ENCODE results near the gene PNRC2. TPM values are rescaled to one million over a fixed set of nuclear protein-coding genes. Genes with fewer than 3 reads are reported as not detected.
A peak's percentile ranks its signal among the peaks of the same experiment; 100 is the strongest.

The PNRC2 gene
- total and polyA plus RNA-seq, 2 of the 13 experiments (the other 11 are each of a cell fraction or from before 2014, with no cell fraction given) = 74.9 to 97.5 TPM

GRCh38 chr1:23959461-23960290 is at the start of gene PNRC2 (continued):
- no peak; the same call in 1 of the 2 replicates for TF ChIP-seq ZSCAN5A (CRISPR knock-in tag; IDR thresholded peaks at IDR 0.05; ENCODE audit: borderline replicate concordance)
- TF ChIP-seq SUZ12 (IDR thresholded peaks at IDR 0.05; ENCODE audit: low read depth, low read length) = no peak
- no peak for TF ChIP-seq BATF2 (CRISPR knock-in tag; IDR thresholded peaks at IDR 0.05)
- peak; percentile 83 for TF ChIP-seq SRSF1 (optimal IDR thresholded peaks at IDR 0.05; ENCODE audit: low read depth, low read length)
- 0 out of 2 replicates have a peak, but pooled peaks have one; percentile 79 for TF ChIP-seq DZIP1 (CRISPR knock-in tag; IDR thresholded peaks at IDR 0.05)
- TF ChIP-seq ATF7-NPFF (CRISPR knock-in tag; IDR thresholded peaks at IDR 0.05; ENCODE audit: low read depth) = peak; percentile 87
- TF ChIP-seq TAF15 (IDR thresholded peaks at IDR 0.05; ENCODE audit: low read depth, low read length, poor library complexity, severe bottlenecking) = peak; percentile 89
- no peak for TF ChIP-seq ZFP82 (CRISPR knock-in tag; IDR thresholded peaks at IDR 0.05; ENCODE audit: borderline replicate concordance)
- TF ChIP-seq ZHX2 (IDR thresholded peaks at IDR 0.05; ENCODE audit: low read depth) = peak; percentile 81
- no peak for TF ChIP-seq ZHX2 (CRISPR knock-in tag; IDR thresholded peaks at IDR 0.05; ENCODE audit: borderline replicate concordance)
- TF ChIP-seq FOXK2 (IDR thresholded peaks at IDR 0.05) = no peak
- peak; percentile 51 for TF ChIP-seq ETV5 (CRISPR knock-in tag; IDR thresholded peaks at IDR 0.05; ENCODE audit: borderline replicate concordance)
- TF ChIP-seq TIGD3 (CRISPR knock-in tag; IDR thresholded peaks at IDR 0.05; ENCODE audit: borderline replicate concordance) = no peak
- no peak for TF ChIP-seq ZSCAN22 (CRISPR knock-in tag; IDR thresholded peaks at IDR 0.05)
- no peak for TF ChIP-seq RARG (CRISPR knock-in tag; IDR thresholded peaks at IDR 0.05; ENCODE audit: low read depth)
- peak; percentile 66; the same call in 1 of the 2 replicates for TF ChIP-seq CCDC6 (CRISPR knock-in tag; IDR thresholded peaks at IDR 0.05)
